Uterus (tissue), 2 donors: ENCODE results near the gene SMIM38.

Experiments used
- CTCF ChIP-seq, 4 experiments: fragments of 200-600 bp in 2 of 4; fragments of 450-650 bp in 2 of 4; sonication (generic) in 2 of 4; IDR thresholded peaks; one replicate each; pipeline ENCODE4 v1.5.1; 2016 to 2019; ENCODE audit warnings: antibody characterized with exemption in 4 of 4, mild to moderate bottlenecking in 2 of 4, moderate library complexity in 1 of 4
- POLR2A ChIP-seq, 2 donors: fragments of 450-650 bp; IDR thresholded peaks; one replicate each; pipeline ENCODE4 v1.6.1; 2016; ENCODE audit warnings: antibody characterized with exemption in 2 of 2, mild to moderate bottlenecking in 1 of 2, moderate library complexity in 1 of 2

GRCh38 chr11:69120096-69120875 lies 35.4 kb upstream of the SMIM38 start:
- TF ChIP-seq CTCF (IDR thresholded peaks at IDR 0.05): no peak
- no peak for TF ChIP-seq POLR2A (IDR thresholded peaks at IDR 0.05)
